Stomach (tissue), 9 donors: ENCODE results near the gene ANKRD6. TPM values are rescaled to one million over a fixed set of nuclear protein-coding genes. Genes with fewer than 3 reads are reported as not detected.

ENCODE experiments used
- DNase-seq, 2 donors: peaks; one replicate each; pipeline versions ENCODE4 v3.0.0 to v3.0.0-alpha.2; 2013 to 2019
- H3K27ac ChIP-seq, 5 donors: fragments of 200-600 bp in 4 of 5; sonication (generic) in 4 of 5; one replicate each; pipeline ENCODE4 v1.5.1; 2013 to 2019; ENCODE audit warnings: mild to moderate bottlenecking in 1 of 5, moderate library complexity in 1 of 5
- H3K27me3 ChIP-seq, 3 donors: fragments of 200-600 bp; sonication (generic); one replicate each; pipeline ENCODE4 v1.5.1; 2017 to 2019; ENCODE audit warnings: mixed run types in 1 of 3
- H3K36me3 ChIP-seq, 4 donors: fragments of 200-600 bp; sonication (generic); 1 replicate in 3 of 4; 2 replicates in 1 of 4; pipeline ENCODE4 v1.5.1; 2016 to 2019
- H3K4me1 ChIP-seq, 4 donors: fragments of 200-600 bp; sonication (generic); one replicate each; pipeline ENCODE4 v1.5.1; 2016 to 2019
- H3K4me3 ChIP-seq, 4 donors: fragments of 200-600 bp; sonication (generic) in 3 of 4; one replicate each; pipeline ENCODE4 v1.5.1; 2016 to 2019; ENCODE audit warnings: mild to moderate bottlenecking in 1 of 4
- H3K9me3 ChIP-seq, 4 donors: fragments of 200-600 bp; sonication (generic); one replicate each; pipeline ENCODE4 v1.5.1; 2016 to 2019
- EP300 ChIP-seq: sonication (generic); formaldehyde crosslinking; IDR thresholded peaks from one replicate; pipeline ENCODE4 v1.6.1; 2017; ENCODE audit warnings: antibody characterized with exemption
- POLR2A ChIP-seq, 4 donors: fragments of 450-650 bp; IDR thresholded peaks; one replicate each; pipeline ENCODE4 v1.6.1; 2016; ENCODE audit warnings: antibody characterized with exemption in 4 of 4, control low read depth in 2 of 4, mild to moderate bottlenecking in 1 of 4, moderate library complexity in 1 of 4
- POLR2AphosphoS5 ChIP-seq, 3 donors: sonication (generic); formaldehyde crosslinking; IDR thresholded peaks; one replicate each; pipeline ENCODE4 v1.6.1; 2016; ENCODE audit warnings: antibody characterized with exemption in 3 of 3
- WGBS, 5 donors: extraction: QIAGEN DNeasy Blood & Tissue Kit in 3 of 5; methylation state at CpG; one replicate each; pipeline versions ENCODE4 v1.1.5 to v1.1.7; 2013 to 2018; 5-methylcytosine and 5-hydroxymethylcytosine counted together
- intact Hi-C: fragments of 100-400 bp; cut with DNase I; formaldehyde crosslinking; loops from one replicate; pipeline ENCODE4 v1.15.1; 2023; ENCODE audit warnings: low total_unique reads
- polyA plus RNA-seq, 3 donors: library from polyadenylated mRNA; stranded (reverse); fragments of 200-250 nt; gene quantifications; one replicate each; pipeline ENCODE4 v1.2.3, GENCODE V29; 2013
- total RNA-seq, 5 donors: library from RNA; depleted of rRNA; stranded (reverse); fragments of >200 nt; gene quantifications; one replicate each; pipeline versions ENCODE4 v1.1.0 to v1.2.3, GENCODE V29; 2014 to 2016
- TF ChIP-seq, protein P1 (sequence below), 7 experiments: fragments of 450-650 bp in 4 of 7; fragments of 200-600 bp in 3 of 7; sonication (generic) in 3 of 7; IDR thresholded peaks; one replicate each; pipeline ENCODE4 v1.5.1; 2016 to 2019; ENCODE audit warnings: antibody characterized with exemption in 7 of 7, control low read depth in 2 of 7, mild to moderate bottlenecking in 1 of 7
- donor health status: healthy with polysubstance abuse.
- donor health status: Bipolar disorder and iron deficiency.
- donor health status: healthy.

The ANKRD6 gene
- total and polyA plus RNA-seq, 8 donors = 2.1 to 145 (median 6.1) TPM

DNA sequence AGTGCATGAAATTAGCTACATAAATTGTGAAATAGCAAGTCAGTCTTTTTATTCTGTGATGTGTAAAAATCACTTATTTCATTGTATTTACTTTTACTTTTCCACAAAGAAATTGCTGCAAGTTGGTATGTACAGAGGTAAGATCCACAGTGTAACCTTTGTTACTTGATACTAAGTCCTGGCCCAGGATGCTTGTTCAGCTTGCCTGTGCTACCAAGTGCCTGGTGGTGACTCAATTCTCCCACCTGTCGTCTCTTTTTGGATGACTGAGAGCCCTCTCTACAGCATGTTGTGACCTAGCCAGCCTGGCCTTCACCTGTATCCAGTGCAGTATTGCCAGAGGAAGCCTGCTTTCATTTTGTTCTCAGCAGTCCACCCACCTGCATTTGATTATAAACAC is 54.9 kb downstream of the ANKRD6 start:
- intact Hi-C loops = no loop called here
- Histone ChIP-seq H3K9me3 (no peaks in the 10 kb centered on the region), H3K36me3 (no peaks in the 10 kb centered on the region), H3K4me3 (no peak overlapping the region), H3K4me1 (peaks cover 0 to 9% (median 4%) of the 10 kb centered on the region in 4 donors), H3K27ac (no peak overlapping the region), H3K27me3 (no peaks in the 10 kb centered on the region)
- 50 to 89% (median 61%) methylated on average over 1 of the region's 1 CpG for WGBS, 5 donors
- DNase-seq = no peak
- TF ChIP-seq EP300 (no peak), POLR2A (IDR thresholded peaks at IDR 0.05) (no peak), POLR2AphosphoS5 (IDR thresholded peaks at IDR 0.05) (no peak)
- TF ChIP-seq, protein P1, sequence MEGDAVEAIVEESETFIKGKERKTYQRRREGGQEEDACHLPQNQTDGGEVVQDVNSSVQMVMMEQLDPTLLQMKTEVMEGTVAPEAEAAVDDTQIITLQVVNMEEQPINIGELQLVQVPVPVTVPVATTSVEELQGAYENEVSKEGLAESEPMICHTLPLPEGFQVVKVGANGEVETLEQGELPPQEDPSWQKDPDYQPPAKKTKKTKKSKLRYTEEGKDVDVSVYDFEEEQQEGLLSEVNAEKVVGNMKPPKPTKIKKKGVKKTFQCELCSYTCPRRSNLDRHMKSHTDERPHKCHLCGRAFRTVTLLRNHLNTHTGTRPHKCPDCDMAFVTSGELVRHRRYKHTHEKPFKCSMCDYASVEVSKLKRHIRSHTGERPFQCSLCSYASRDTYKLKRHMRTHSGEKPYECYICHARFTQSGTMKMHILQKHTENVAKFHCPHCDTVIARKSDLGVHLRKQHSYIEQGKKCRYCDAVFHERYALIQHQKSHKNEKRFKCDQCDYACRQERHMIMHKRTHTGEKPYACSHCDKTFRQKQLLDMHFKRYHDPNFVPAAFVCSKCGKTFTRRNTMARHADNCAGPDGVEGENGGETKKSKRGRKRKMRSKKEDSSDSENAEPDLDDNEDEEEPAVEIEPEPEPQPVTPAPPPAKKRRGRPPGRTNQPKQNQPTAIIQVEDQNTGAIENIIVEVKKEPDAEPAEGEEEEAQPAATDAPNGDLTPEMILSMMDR (IDR thresholded peaks at IDR 0.05) = no peak

DNA sequence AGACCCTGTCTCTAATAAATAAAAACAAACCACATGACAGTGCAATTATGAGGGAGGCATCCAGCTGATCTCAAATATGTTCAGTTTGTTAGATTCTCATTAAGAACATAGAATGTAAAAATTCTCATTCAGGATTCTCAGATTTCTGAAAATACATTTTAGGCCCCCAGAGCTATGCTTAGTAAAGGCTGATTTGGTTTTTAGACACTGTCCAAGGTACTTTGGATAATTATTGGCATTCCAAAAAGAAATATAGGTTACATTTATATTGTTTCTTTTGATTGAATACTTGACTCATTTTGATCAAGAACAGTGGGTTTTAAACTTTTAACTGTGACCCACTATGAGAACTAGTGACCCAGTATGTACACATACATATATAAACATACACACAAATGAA is 55.5 kb downstream of the ANKRD6 start:
- Histone ChIP-seq H3K4me1 (peaks cover 0 to 4% (median under 1%) of the 10 kb centered on the region in 4 donors), H3K9me3 (no peaks in the 10 kb centered on the region), H3K27ac (no peak overlapping the region), H3K4me3 (no peak overlapping the region), H3K27me3 (no peaks in the 10 kb centered on the region), H3K36me3 (no peaks in the 10 kb centered on the region)
- DNase-seq = no peak
- no peak for TF ChIP-seq EP300
- TF ChIP-seq POLR2A (IDR thresholded peaks at IDR 0.05) = no peak
- TF ChIP-seq POLR2AphosphoS5 (IDR thresholded peaks at IDR 0.05) = no peak
- TF ChIP-seq, protein P1 (IDR thresholded peaks at IDR 0.05) = no peak
- intact Hi-C loops = no loop called here

DNA sequence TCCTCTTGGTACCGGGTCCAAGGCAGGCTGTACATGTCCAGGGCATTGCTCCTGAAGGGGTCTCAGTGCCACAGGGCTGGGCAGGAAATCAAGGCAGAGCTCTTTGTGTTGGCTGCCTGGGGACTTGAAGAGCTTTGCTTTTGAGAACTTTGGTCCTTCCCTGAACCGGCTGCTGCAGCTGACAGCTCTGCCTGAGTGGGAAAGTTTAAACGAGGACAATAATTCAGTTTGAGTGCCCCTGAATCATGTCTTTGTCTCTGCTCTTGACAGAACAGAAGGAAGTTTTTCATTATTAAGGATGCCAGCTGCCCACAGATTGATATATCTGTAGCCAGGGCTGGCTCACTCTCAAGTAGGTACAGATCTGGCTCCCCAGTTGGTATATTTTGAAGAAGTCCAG is 56.1 kb downstream of the ANKRD6 start:
- TF ChIP-seq EP300 = no peak
- TF ChIP-seq, protein P1 (IDR thresholded peaks at IDR 0.05) = no peak
- no peak for TF ChIP-seq POLR2AphosphoS5 (IDR thresholded peaks at IDR 0.05)
- H3K4me3 ChIP-seq = no peak overlapping the region
- WGBS, 5 donors = 60 to 68% (median 65%) methylated on average over 3 of the region's 3 CpGs
- H3K36me3 ChIP-seq = no peaks in the 10 kb centered on the region
- H3K4me1 ChIP-seq = no peaks in the 10 kb centered on the region
- intact Hi-C loops = no loop called here
- no peak overlapping the region for H3K27ac ChIP-seq
- no peaks in the 10 kb centered on the region for H3K9me3 ChIP-seq
- no peak for DNase-seq
- no peaks in the 10 kb centered on the region for H3K27me3 ChIP-seq

DNA sequence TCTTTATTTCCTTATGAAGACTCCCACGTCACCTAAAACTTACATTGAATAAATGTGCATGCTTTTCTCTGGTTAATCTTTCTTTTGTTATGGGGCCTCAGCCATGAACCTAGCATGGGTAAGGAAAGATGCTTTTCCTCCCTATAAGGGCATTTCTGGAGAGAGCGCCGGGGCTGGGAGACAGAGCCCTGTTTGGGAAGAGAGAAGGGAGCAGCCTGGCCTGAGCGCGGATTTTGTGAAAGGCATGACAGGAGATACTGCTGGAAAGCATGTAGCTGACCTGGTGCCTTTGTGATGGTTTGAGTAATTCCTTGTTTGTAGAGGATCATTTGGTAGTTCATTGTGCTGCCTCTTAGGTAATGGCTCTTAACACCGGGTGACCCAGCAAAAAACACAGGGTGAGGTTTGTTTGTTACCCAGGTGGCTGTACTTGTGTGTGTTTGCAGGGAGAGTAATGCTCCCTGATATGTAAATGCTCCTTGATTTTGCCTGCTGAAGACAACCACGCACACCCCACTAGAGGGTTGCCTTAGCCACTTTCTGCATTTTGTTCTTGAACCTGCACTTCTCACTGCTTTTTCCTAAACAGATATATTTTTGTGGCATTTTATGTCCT is 59.2 kb downstream of the ANKRD6 start:
- DNase-seq = no peak
- no peak for TF ChIP-seq POLR2AphosphoS5 (IDR thresholded peaks at IDR 0.05)
- no peak for TF ChIP-seq EP300
- TF ChIP-seq, protein P1 (IDR thresholded peaks at IDR 0.05) = no peak
- TF ChIP-seq POLR2A (IDR thresholded peaks at IDR 0.05) = no peak
- Histone ChIP-seq H3K27me3 (no peaks in the 10 kb centered on the region), H3K9me3 (no peaks in the 10 kb centered on the region), H3K36me3 (no peaks in the 10 kb centered on the region), H3K4me1 (no peaks in the 10 kb centered on the region), H3K4me3 (no peak overlapping the region), H3K27ac (no peak overlapping the region)
- intact Hi-C loops = no loop called here
- WGBS, 5 donors = 74 to 87% (median 77%) methylated on average over 7 of the region's 7 CpGs
